ENCODE data around the gene GOLGA2. TPM values are rescaled to one million over a fixed set of nuclear protein-coding genes. Genes with fewer than 3 reads are reported as not detected.

GOLGA2 gene
- total RNA-seq, 1 donor from 2014 or later, result 160 TPM

GRCh38 chr9:128215491-128216409, 60.1 kb downstream of the GOLGA2 start:
- no peak for DNase-seq (ENCODE audit: low read depth)

GRCh38 chr9:128214571-128215490, 61.0 kb downstream of the GOLGA2 start:
- no peak for DNase-seq (ENCODE audit: low read depth)

- no peak for DNase-seq (ENCODE audit: low read depth)
These were observed 61.9 kb downstream of the GOLGA2 start for GRCh38 chr9:128213746-128214497.

- DNase-seq (ENCODE audit: low read depth), result no peak
These were observed 63.9 kb downstream of the GOLGA2 start for GRCh38 chr9:128211981-128212281.

GRCh38 chr9:128211186-128211980, 64.4 kb downstream of the GOLGA2 start:
- no peak for DNase-seq (ENCODE audit: low read depth)

- no peak for DNase-seq (ENCODE audit: low read depth)
These were observed 66.7 kb downstream of the GOLGA2 start for GRCh38 chr9:128208946-128209669.

GRCh38 chr9:128208386-128208785, 67.4 kb downstream of the GOLGA2 start:
- no peak for DNase-seq (ENCODE audit: low read depth)

GRCh38 chr9:128206916-128207910, 68.6 kb downstream of the GOLGA2 start:
- no peak for DNase-seq (ENCODE audit: low read depth)

GRCh38 chr9:128206484-128206883, 69.3 kb downstream of the GOLGA2 start:
- DNase-seq (ENCODE audit: low read depth), result no peak

MicroRNAs within 50 kb of the gene (microRNA counts, 767-probe panel; counts per million panel counts)
- microRNA hsa-miR-199b-5p (not detected), microRNA hsa-miR-3154 (not detected)

Small RNA genes within 50 kb of the gene (microRNA-seq; reads per million reads assigned to microRNA genes)
- gene MIR199B (1.6 reads per million, percentile 3 among the genes with 10 or more reads in this experiment), gene MIR3154 (not detected)

Other genes with a start within 250 kb of the GOLGA2 start
- gene NAIF1, start 208.7 kb downstream of the GOLGA2 start, total RNA-seq, result 9.9 and 12.3 TPM in 2 replicates
- 36.5 and 46.1 TPM in 2 replicates for gene SLC25A25, start 207.8 kb downstream of the GOLGA2 start, total RNA-seq
- 65.9 and 68.6 TPM in 2 replicates for gene PTGES2, start 148.3 kb downstream of the GOLGA2 start, total RNA-seq
- not detected in 2 replicates for gene LCN2, start 126.6 kb downstream of the GOLGA2 start, total RNA-seq
- gene BBLN, start 115.7 kb downstream of the GOLGA2 start, total RNA-seq, result 286 and 586 TPM in 2 replicates
- 47.4 and 58.5 TPM in 2 replicates for gene CIZ1, start 84.4 kb downstream of the GOLGA2 start, total RNA-seq
- gene DNM1, start 72.6 kb downstream of the GOLGA2 start, total RNA-seq, result 0.10 TPM in 1 of 2 replicates, not detected in the other
- gene SWI5, start 269 bp upstream of the GOLGA2 start, total RNA-seq, result 41.3 and 42.2 TPM in 2 replicates
- gene TRUB2, start 46.4 kb upstream of the GOLGA2 start, total RNA-seq, result 13.2 and 17.3 TPM in 2 replicates
- 27.2 and 40.4 TPM in 2 replicates for gene COQ4, start 46.8 kb upstream of the GOLGA2 start, total RNA-seq
- gene SLC27A4, start 64.5 kb upstream of the GOLGA2 start, total RNA-seq, result 29.7 and 32.4 TPM in 2 replicates
- 43.5 and 51.2 TPM in 2 replicates for gene URM1, start 95.4 kb upstream of the GOLGA2 start, total RNA-seq
- gene CERCAM, start 144.8 kb upstream of the GOLGA2 start, total RNA-seq, result 43.6 and 52.0 TPM in 2 replicates
- gene ODF2, start 180.0 kb upstream of the GOLGA2 start, total RNA-seq, result 16.0 and 18.6 TPM in 2 replicates
- 28.3 and 28.4 TPM in 2 replicates for gene GLE1, start 228.7 kb upstream of the GOLGA2 start, total RNA-seq

All from myocyte (in vitro differentiated cells).